MM.1S (cell line): ENCODE data around the gene C2.

Experiments
- DNase-seq: peaks from one replicate; pipeline ENCODE4 v3.0.0-alpha.2; 2015
- H2AFZ ChIP-seq: fragments of 300-600 bp; sonication (generic); 2 replicates; pipeline ENCODE4 v1.6.0; 2016; ENCODE audit warnings: antibody characterized with exemption, low read length
- H3F3A ChIP-seq: fragments of 300-600 bp; sonication (generic); 2 replicates; pipeline ENCODE4 v1.6.1; 2016; ENCODE audit warnings: mild to moderate bottlenecking, antibody characterized with exemption, low read length, moderate library complexity, mixed read lengths; ENCODE audit not compliant: insufficient read depth
- H3K27ac ChIP-seq: fragments of 300-600 bp; sonication (generic); 2 replicates; pipeline ENCODE4 v1.5.1; 2016; ENCODE audit warnings: mild to moderate bottlenecking, low read length
- H3K27me3 ChIP-seq: fragments of 300-600 bp; sonication (generic); replicated peaks from 2 replicates; pipeline ENCODE4 v1.6.0; 2016; ENCODE audit warnings: low read length; ENCODE audit not compliant: insufficient read depth
- H3K36me3 ChIP-seq: fragments of 300-600 bp; sonication (generic); replicated peaks from 2 replicates; pipeline ENCODE4 v1.6.1; 2016; ENCODE audit warnings: mild to moderate bottlenecking, low read length, mixed read lengths; ENCODE audit not compliant: insufficient read depth
- H3K4me1 ChIP-seq: fragments of 300-600 bp; sonication (generic); 2 replicates; pipeline ENCODE4 v1.6.1; 2016; ENCODE audit warnings: low read length, mixed read lengths
- H3K4me2 ChIP-seq: fragments of 300-600 bp; sonication (generic); 2 replicates; pipeline ENCODE4 v1.6.0; 2016; ENCODE audit warnings: low read depth, low read length
- H3K4me3 ChIP-seq: fragments of 300-600 bp; sonication (generic); 2 replicates; pipeline ENCODE4 v1.5.1; 2016; ENCODE audit warnings: low read length, mixed read lengths
- H3K79me2 ChIP-seq: fragments of 300-600 bp; sonication (generic); 2 replicates; pipeline ENCODE4 v1.6.1; 2016; ENCODE audit warnings: mixed run types, low read length, mixed read lengths
- H3K9ac ChIP-seq: fragments of 300-600 bp; sonication (generic); 2 replicates; pipeline ENCODE4 v1.6.1; 2016; ENCODE audit warnings: low read length, mixed read lengths
- H3K9me2 ChIP-seq: fragments of 300-600 bp; sonication (generic); replicated peaks from 2 replicates; pipeline ENCODE4 v1.6.1; 2016; ENCODE audit warnings: mild to moderate bottlenecking, low read length, mixed read lengths; ENCODE audit not compliant: insufficient read depth
- H3K9me3 ChIP-seq: fragments of 300-600 bp; sonication (generic); replicated peaks from 2 replicates; pipeline ENCODE4 v1.6.1; 2016; ENCODE audit warnings: mild to moderate bottlenecking, low read length, mixed read lengths; ENCODE audit not compliant: insufficient read depth
- H4K20me1 ChIP-seq: fragments of 300-600 bp; sonication (generic); 2 replicates; pipeline ENCODE4 v1.6.1; 2016; ENCODE audit warnings: mild to moderate bottlenecking, low read length, moderate library complexity, mixed read lengths; ENCODE audit not compliant: insufficient read depth
- CTCF ChIP-seq: fragments of 300-600 bp; sonication (generic); IDR thresholded peaks from 2 replicates; pipeline ENCODE4 v1.5.1; 2016; ENCODE audit warnings: antibody characterized with exemption, low read length, mixed read lengths
- EZH2 ChIP-seq: fragments of 300-600 bp; sonication (generic); optimal IDR thresholded peaks from 2 replicates; pipeline ENCODE3; 2017; ENCODE audit warnings: low read depth, mild to moderate bottlenecking, antibody characterized with exemption, low read length, mixed read lengths
- EZH2phosphoT487 ChIP-seq: fragments of 300-600 bp; sonication (generic); IDR thresholded peaks from 2 replicates; pipeline ENCODE4 v1.6.1; 2018; ENCODE audit warnings: antibody characterized with exemption, low read length

Gene C2

DNA sequence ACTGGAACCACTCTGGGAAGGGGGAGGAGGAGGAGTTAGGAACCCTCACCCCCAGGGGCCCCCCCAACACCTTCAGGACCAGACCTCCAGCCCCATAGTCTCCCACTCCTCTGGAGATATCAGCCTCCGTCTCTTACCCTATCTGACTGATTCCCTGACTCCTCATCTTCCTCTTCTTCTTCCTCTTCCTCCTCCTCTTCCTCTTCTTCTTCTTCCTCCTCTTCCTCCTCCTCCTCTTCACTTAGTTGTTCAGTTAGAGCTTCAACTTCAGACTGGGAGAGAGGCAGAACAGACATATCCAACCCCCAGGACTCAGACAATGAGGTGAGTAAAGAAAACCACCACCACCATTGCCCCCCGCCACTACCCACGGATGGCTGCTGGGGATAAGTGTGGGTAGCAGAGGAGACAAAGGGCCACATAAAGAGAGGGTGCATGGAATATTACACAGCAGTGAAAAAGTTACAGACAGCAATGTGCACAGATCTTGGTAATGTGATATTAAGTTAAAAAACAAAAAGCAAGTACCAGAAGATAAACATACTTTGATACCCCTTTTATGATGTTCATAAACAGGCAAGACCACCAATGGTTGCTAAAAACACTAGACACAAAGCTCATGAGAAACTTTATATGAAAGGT is 38.1 kb upstream of the C2 start:
- DNase-seq: no peak
- H3F3A ChIP-seq: no peaks in the 10 kb centered on the region
- no peaks in the 10 kb centered on the region for H3K4me1 ChIP-seq
- TF ChIP-seq EZH2 (no peak), EZH2phosphoT487 (no peak), CTCF (no peak)
- no peaks in the 10 kb centered on the region; the same call in 1 of the 2 replicates for H3K36me3 ChIP-seq
- H3K9me3 ChIP-seq: no peaks in the 10 kb centered on the region
- no peaks in the 10 kb centered on the region for H4K20me1 ChIP-seq
- no peaks in the 10 kb centered on the region for H3K27me3 ChIP-seq
- H3K27ac ChIP-seq: no peak overlapping the region
- H3K9me2 ChIP-seq: no peaks in the 10 kb centered on the region
- no peak overlapping the region for H3K4me2 ChIP-seq
- no peak overlapping the region for H3K4me3 ChIP-seq
- no peak overlapping the region for H3K9ac ChIP-seq
- H3K79me2 ChIP-seq: no peaks in the 10 kb centered on the region
- no peak overlapping the region for H2AFZ ChIP-seq

DNA sequence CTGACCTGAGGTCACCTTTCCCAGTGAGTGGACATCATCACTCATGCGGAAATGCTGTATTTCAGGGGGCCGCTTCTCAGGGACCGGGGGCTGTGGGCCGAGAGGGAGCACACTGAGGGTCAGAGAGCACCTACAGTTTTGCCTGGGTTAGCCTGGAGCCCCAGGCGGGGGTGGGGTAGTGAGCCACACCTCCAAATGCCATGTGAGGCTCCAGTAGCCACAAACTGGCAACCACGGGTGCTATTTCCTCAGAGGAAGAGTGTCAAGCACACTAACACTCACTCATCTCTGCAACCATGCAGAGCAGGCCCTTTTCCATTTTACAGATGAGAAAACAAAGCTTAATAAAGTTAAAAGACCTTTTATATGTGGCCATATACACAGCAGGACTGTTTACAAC is 34.7 kb upstream of the C2 start:
- H3F3A ChIP-seq: peaks cover 7% of the 10 kb centered on the region; the same call in 1 of the 2 replicates
- no peak overlapping the region for H3K4me2 ChIP-seq
- no peaks in the 10 kb centered on the region for H3K27me3 ChIP-seq
- H3K36me3 ChIP-seq: no peaks in the 10 kb centered on the region; the same call in 1 of the 2 replicates
- H3K79me2 ChIP-seq: peaks cover 7% of the 10 kb centered on the region
- H4K20me1 ChIP-seq: no peaks in the 10 kb centered on the region
- H3K27ac ChIP-seq: no peak overlapping the region
- TF ChIP-seq EZH2phosphoT487 (no peak), EZH2 (no peak), CTCF (no peak)
- H3K4me1 ChIP-seq: no peaks in the 10 kb centered on the region
- DNase-seq: no peak
- no peak overlapping the region for H3K4me3 ChIP-seq
- H2AFZ ChIP-seq: no peak overlapping the region
- no peak overlapping the region for H3K9ac ChIP-seq
- H3K9me3 ChIP-seq: no peaks in the 10 kb centered on the region
- H3K9me2 ChIP-seq: no peaks in the 10 kb centered on the region

- Histone ChIP-seq H3K27ac (no peak overlapping the region; the same call in 1 of the 2 replicates), H3K4me1 (0 out of 2 replicates have a peak, but pooled peaks cover 3% of the 10 kb centered on the region), H3K9me3 (no peaks in the 10 kb centered on the region), H3K27me3 (no peaks in the 10 kb centered on the region), H3K79me2 (peaks cover 22% of the 10 kb centered on the region), H3K4me3 (peak overlapping the region; percentile 95), H3K36me3 (no peaks in the 10 kb centered on the region), H3K4me2 (peak overlapping the region; percentile 71), H3K9me2 (no peaks in the 10 kb centered on the region), H4K20me1 (no peaks in the 10 kb centered on the region), H3K9ac (peak overlapping the region; percentile 62; the same call in 1 of the 2 replicates), H3F3A (peaks cover 16% of the 10 kb centered on the region), H2AFZ (peak overlapping the region; percentile 52)
- TF ChIP-seq EZH2 (no peak), CTCF (no peak), EZH2phosphoT487 (no peak)
- DNase-seq: no peak
Measured at GRCh38 chr6:31896493-31896855, 31.0 kb upstream of the C2 start.
